ENCODE results near the gene LBP.

LBP gene

GRCh38 chr20:38340693-38341092 lies 5.6 kb upstream of the LBP start:
- Histone ChIP-seq H3K36me3 (replicated peaks in 1 of 2; ENCODE audit: control insufficient read depth in 2 of 2, insufficient read depth in 2 of 2, low read length in 2 of 2) (no peaks in the 10 kb centered on the region), H3K4ac (ENCODE audit: low read length) (no peak overlapping the region), H3K79me1 (ENCODE audit: low read depth, low read length) (no peaks in the 10 kb centered on the region), H3K4me3 (ENCODE audit: low read length in 2 of 2) (no peak overlapping the region), H3K18ac (ENCODE audit: low read length) (no peak overlapping the region), H2BK15ac (ENCODE audit: low read length) (no peak overlapping the region), H3K27me3 (ENCODE audit: control insufficient read depth in 3 of 3, insufficient read depth in 3 of 3, low read depth in 1 of 3, low read length in 3 of 3) (peaks cover 0 to 2% (median 0%) of the 10 kb centered on the region in 3 experiments), H3K4me1 (ENCODE audit: control insufficient read depth in 2 of 2, insufficient read depth in 1 of 2, low read depth in 1 of 2, low read length in 2 of 2) (peaks cover 8 to 12% of the 10 kb centered on the region in 2 donors), H4K8ac (ENCODE audit: low read depth, low read length) (no peak overlapping the region), H4K91ac (ENCODE audit: low read depth, low read length, poor library complexity) (no peak overlapping the region), H2AFZ (ENCODE audit: low read length) (no peak overlapping the region), H3K4me2 (ENCODE audit: insufficient read depth, low read length, poor library complexity, severe bottlenecking) (no peak overlapping the region), H3K23ac (ENCODE audit: low read depth, low read length, poor library complexity) (no peak overlapping the region), H2BK5ac (ENCODE audit: low read length) (no peak overlapping the region), H3K9ac (ENCODE audit: low read depth, low read length, poor library complexity) (no peak overlapping the region), H2BK12ac (ENCODE audit: low read length) (no peak overlapping the region), H3K27ac (replicated peaks; ENCODE audit: low read length) (no peak overlapping the region), H2BK120ac (ENCODE audit: low read depth, low read length) (no peak overlapping the region), H2AK5ac (ENCODE audit: low read depth, low read length) (no peak overlapping the region), H3K9me3 (replicated peaks in 1 of 2; ENCODE audit: control insufficient read depth in 2 of 2, insufficient read depth in 1 of 2, low read depth in 1 of 2, low read length in 2 of 2) (peaks cover 7 to 10% of the 10 kb centered on the region in 2 donors), H3K14ac (ENCODE audit: low read length) (no peak overlapping the region)
- DNase-seq (ENCODE audit: low spot score): no peak
- WGBS, 2 donors (ENCODE audit: extremely low coverage in 2 of 2, insufficient read length in 2 of 2, insufficient replicate concordance in 1 of 2): no CpG with 5 or more reads among the region's 6 CpGs

- Histone ChIP-seq H3K9me3 (replicated peaks in 1 of 2; ENCODE audit: control insufficient read depth in 2 of 2, insufficient read depth in 1 of 2, low read depth in 1 of 2, low read length in 2 of 2) (peaks cover 7 to 10% of the 10 kb centered on the region in 2 donors), H2BK12ac (ENCODE audit: low read length) (no peak overlapping the region), H3K4ac (ENCODE audit: low read length) (no peak overlapping the region), H3K4me2 (ENCODE audit: insufficient read depth, low read length, poor library complexity, severe bottlenecking) (no peak overlapping the region), H3K4me3 (ENCODE audit: low read length in 2 of 2) (no peak overlapping the region), H2BK120ac (ENCODE audit: low read depth, low read length) (no peak overlapping the region), H3K9ac (ENCODE audit: low read depth, low read length, poor library complexity) (no peak overlapping the region), H3K23ac (ENCODE audit: low read depth, low read length, poor library complexity) (no peak overlapping the region), H3K36me3 (replicated peaks in 1 of 2; ENCODE audit: control insufficient read depth in 2 of 2, insufficient read depth in 2 of 2, low read length in 2 of 2) (no peaks in the 10 kb centered on the region), H3K79me1 (ENCODE audit: low read depth, low read length) (no peaks in the 10 kb centered on the region), H2BK15ac (ENCODE audit: low read length) (no peak overlapping the region), H3K4me1 (ENCODE audit: control insufficient read depth in 2 of 2, insufficient read depth in 1 of 2, low read depth in 1 of 2, low read length in 2 of 2) (peaks cover 8 to 11% of the 10 kb centered on the region in 2 donors), H3K18ac (ENCODE audit: low read length) (no peak overlapping the region), H2AK5ac (ENCODE audit: low read depth, low read length) (no peak overlapping the region), H2BK5ac (ENCODE audit: low read length) (no peak overlapping the region), H3K27me3 (ENCODE audit: control insufficient read depth in 3 of 3, insufficient read depth in 3 of 3, low read depth in 1 of 3, low read length in 3 of 3) (peaks cover 0 to 12% (median 0%) of the 10 kb centered on the region in 3 experiments), H4K8ac (ENCODE audit: low read depth, low read length) (no peak overlapping the region), H2AFZ (ENCODE audit: low read length) (peak overlapping the region; percentile 74), H3K14ac (ENCODE audit: low read length) (no peak overlapping the region), H3K27ac (replicated peaks; ENCODE audit: low read length) (peak overlapping the region; percentile 70), H4K91ac (ENCODE audit: low read depth, low read length, poor library complexity) (no peak overlapping the region)
- WGBS, 2 donors (ENCODE audit: extremely low coverage in 2 of 2, insufficient read length in 2 of 2, insufficient replicate concordance in 1 of 2): no CpG with 5 or more reads among the region's 7 CpGs
- DNase-seq (ENCODE audit: low spot score): peak; percentile 56
Measured at GRCh38 chr20:38342216-38342615, 4.1 kb upstream of the LBP start.

GRCh38 chr20:38342713-38343310 lies 3.5 kb upstream of the LBP start:
- Histone ChIP-seq H2BK120ac (ENCODE audit: low read depth, low read length) (no peak overlapping the region), H3K79me1 (ENCODE audit: low read depth, low read length) (no peaks in the 10 kb centered on the region), H4K91ac (ENCODE audit: low read depth, low read length, poor library complexity) (no peak overlapping the region), H3K4me3 (ENCODE audit: low read length in 2 of 2) (no peak overlapping the region), H3K18ac (ENCODE audit: low read length) (no peak overlapping the region), H3K4me2 (ENCODE audit: insufficient read depth, low read length, poor library complexity, severe bottlenecking) (no peak overlapping the region), H3K27ac (replicated peaks; ENCODE audit: low read length) (peak overlapping the region; percentile 70), H3K27me3 (ENCODE audit: control insufficient read depth in 3 of 3, insufficient read depth in 3 of 3, low read depth in 1 of 3, low read length in 3 of 3) (peaks cover 0 to 16% (median 0%) of the 10 kb centered on the region in 3 experiments), H3K9me3 (replicated peaks in 1 of 2; ENCODE audit: control insufficient read depth in 2 of 2, insufficient read depth in 1 of 2, low read depth in 1 of 2, low read length in 2 of 2) (peaks cover 4 to 7% of the 10 kb centered on the region in 2 donors), H2BK12ac (ENCODE audit: low read length) (no peak overlapping the region), H3K9ac (ENCODE audit: low read depth, low read length, poor library complexity) (no peak overlapping the region), H2BK15ac (ENCODE audit: low read length) (no peak overlapping the region), H2AK5ac (ENCODE audit: low read depth, low read length) (no peak overlapping the region), H3K36me3 (replicated peaks in 1 of 2; ENCODE audit: control insufficient read depth in 2 of 2, insufficient read depth in 2 of 2, low read length in 2 of 2) (no peaks in the 10 kb centered on the region), H2BK5ac (ENCODE audit: low read length) (no peak overlapping the region), H3K14ac (ENCODE audit: low read length) (no peak overlapping the region), H3K4me1 (ENCODE audit: control insufficient read depth in 2 of 2, insufficient read depth in 1 of 2, low read depth in 1 of 2, low read length in 2 of 2) (peaks cover 8 to 11% of the 10 kb centered on the region in 2 donors), H2AFZ (ENCODE audit: low read length) (peak overlapping the region; percentile 74), H3K4ac (ENCODE audit: low read length) (no peak overlapping the region), H4K8ac (ENCODE audit: low read depth, low read length) (no peak overlapping the region), H3K23ac (ENCODE audit: low read depth, low read length, poor library complexity) (no peak overlapping the region)
- no CpG with 5 or more reads among the region's 5 CpGs for WGBS, 2 donors (ENCODE audit: extremely low coverage in 2 of 2, insufficient read length in 2 of 2, insufficient replicate concordance in 1 of 2)
- DNase-seq (ENCODE audit: low spot score): no peak

- H3K14ac ChIP-seq (ENCODE audit: low read length): no peak overlapping the region
- H2BK120ac ChIP-seq (ENCODE audit: low read depth, low read length): no peak overlapping the region
- no peaks in the 10 kb centered on the region for H3K9me3 ChIP-seq (replicated peaks in 1 of 2; ENCODE audit: control insufficient read depth in 2 of 2, insufficient read depth in 1 of 2, low read depth in 1 of 2, low read length in 2 of 2)
- no peak overlapping the region for H2BK5ac ChIP-seq (ENCODE audit: low read length)
- H2BK12ac ChIP-seq (ENCODE audit: low read length): no peak overlapping the region
- H3K4me3 ChIP-seq (ENCODE audit: low read length in 2 of 2): no peak overlapping the region
- no peak overlapping the region for H3K9ac ChIP-seq (ENCODE audit: low read depth, low read length, poor library complexity)
- peak overlapping the region; percentile 17 for H2BK15ac ChIP-seq (ENCODE audit: low read length)
- H3K27ac ChIP-seq (replicated peaks; ENCODE audit: low read length): no peak overlapping the region
- H3K4ac ChIP-seq (ENCODE audit: low read length): no peak overlapping the region
- H2AFZ ChIP-seq (ENCODE audit: low read length): no peak overlapping the region
- WGBS, 2 donors (ENCODE audit: extremely low coverage in 2 of 2, insufficient read length in 2 of 2, insufficient replicate concordance in 1 of 2): no CpG with 5 or more reads among the region's 16 CpGs
- H3K27me3 ChIP-seq (ENCODE audit: control insufficient read depth in 3 of 3, insufficient read depth in 3 of 3, low read depth in 1 of 3, low read length in 3 of 3): peaks cover 0 to 19% (median 0%) of the 10 kb centered on the region in 3 experiments
- H4K91ac ChIP-seq (ENCODE audit: low read depth, low read length, poor library complexity): no peak overlapping the region
- no peaks in the 10 kb centered on the region for H3K79me1 ChIP-seq (ENCODE audit: low read depth, low read length)
- H3K4me1 ChIP-seq (ENCODE audit: control insufficient read depth in 2 of 2, insufficient read depth in 1 of 2, low read depth in 1 of 2, low read length in 2 of 2): peaks cover 8 to 11% of the 10 kb centered on the region in 2 donors
- no peaks in the 10 kb centered on the region for H3K36me3 ChIP-seq (replicated peaks in 1 of 2; ENCODE audit: control insufficient read depth in 2 of 2, insufficient read depth in 2 of 2, low read length in 2 of 2)
- peak overlapping the region; percentile 21 for H2AK5ac ChIP-seq (ENCODE audit: low read depth, low read length)
- no peak overlapping the region for H3K23ac ChIP-seq (ENCODE audit: low read depth, low read length, poor library complexity)
- no peak overlapping the region for H4K8ac ChIP-seq (ENCODE audit: low read depth, low read length)
- H3K18ac ChIP-seq (ENCODE audit: low read length): peak overlapping the region; percentile 60
- DNase-seq (ENCODE audit: low spot score): no peak
- no peak overlapping the region for H3K4me2 ChIP-seq (ENCODE audit: insufficient read depth, low read length, poor library complexity, severe bottlenecking)
Measured at GRCh38 chr20:38343311-38344106, 2.8 kb upstream of the LBP start.
